Measurements from ENCODE around the gene PRKAG2. TPM values are rescaled to one million over a fixed set of nuclear protein-coding genes. Genes with fewer than 3 reads are reported as not detected.

The PRKAG2 gene
- total and polyA plus RNA-seq, 2 of the 8 experiments (the other 6 are each of a cell fraction or from before 2014, with no cell fraction given), result 7.5 to 18.1 TPM

GRCh38 chr7:151768805-151769187, 108.1 kb downstream of the PRKAG2 start:
- Histone ChIP-seq H2AFZ (ENCODE audit: low read length) (no peak overlapping the region), H3K27me3 (replicated peaks in 1 of 4; ENCODE audit: control insufficient read depth in 3 of 4, extremely low read depth in 1 of 4, insufficient read depth in 3 of 4, low read length in 3 of 4) (peaks cover 0 to 2% (median 0%) of the 10 kb centered on the region in 4 experiments; a peak in 1 of 7 replicates), H3K56ac (replicated peaks; ENCODE audit: insufficient read length, low read depth, low read length) (no peak overlapping the region), H2BK12ac (ENCODE audit: low read depth, low read length) (no peak overlapping the region), H2BK120ac (replicated peaks; ENCODE audit: low read depth, low read length) (no peak overlapping the region), H4K8ac (ENCODE audit: extremely low read depth, insufficient read depth, low read length) (no peak overlapping the region), H3K4me2 (ENCODE audit: insufficient read depth in 1 of 2, low read depth in 2 of 2, low read length in 2 of 2) (no peak overlapping the region), H4K20me1 (replicated peaks in 1 of 2; ENCODE audit: control insufficient read depth in 1 of 2, insufficient read depth in 2 of 2, low read length in 2 of 2) (no peaks in the 10 kb centered on the region), H3K9me3 (ENCODE audit: insufficient read depth in 2 of 2, low read depth in 1 of 2, low read length in 1 of 2) (no peaks in the 10 kb centered on the region), H2BK5ac (ENCODE audit: low read depth, low read length) (no peak overlapping the region), H4K91ac (replicated peaks; ENCODE audit: insufficient read length, low read length) (no peak overlapping the region), H3K79me2 (ENCODE audit: control insufficient read depth in 1 of 2, insufficient read depth in 2 of 2, low read length in 2 of 2) (no peaks in the 10 kb centered on the region), H3K4me3 (ENCODE audit: extremely low read depth in 1 of 4, insufficient read depth in 2 of 4, low read depth in 3 of 4, low read length in 4 of 4) (no peak overlapping the region), H3K36me3 (ENCODE audit: control insufficient read depth in 2 of 4, insufficient read depth in 4 of 4, low read length in 3 of 4) (no peaks in the 10 kb centered on the region), H2BK15ac (ENCODE audit: low read length) (no peak overlapping the region), H3K23ac (ENCODE audit: insufficient read length) (no peak overlapping the region), H3K18ac (ENCODE audit: extremely low read depth, low read length) (no peak overlapping the region), H3K9ac (replicated peaks in 1 of 4; ENCODE audit: extremely low read depth in 1 of 4, low read depth in 3 of 4, low read length in 3 of 4) (no peak overlapping the region), H3K14ac (ENCODE audit: insufficient read length) (no peak overlapping the region), H2AK5ac (ENCODE audit: low read depth, low read length) (no peak overlapping the region), H3K27ac (ENCODE audit: low read depth, low read length) (no peak overlapping the region), H4K5ac (ENCODE audit: insufficient read length, low read depth, low read length) (no peak overlapping the region), H2BK20ac (ENCODE audit: low read length) (no peak overlapping the region), H3K23me2 (ENCODE audit: low read depth, low read length) (no peaks in the 10 kb centered on the region), H3K4me1 (replicated peaks in 1 of 4; ENCODE audit: control insufficient read depth in 3 of 4, insufficient read depth in 4 of 4, low read length in 3 of 4) (peaks cover 0 to 4% (median 0%) of the 10 kb centered on the region in 4 experiments; a peak in 1 of 7 replicates), H3K79me1 (ENCODE audit: low read depth, low read length) (no peaks in the 10 kb centered on the region), H3K4ac (replicated peaks; ENCODE audit: insufficient read length, low read depth, low read length) (no peak overlapping the region)
- TF ChIP-seq ASH2L (IDR thresholded peaks at IDR 0.05; ENCODE audit: low read length) (no peak), BRCA1 (IDR thresholded peaks at IDR 0.05; ENCODE audit: low read depth, low read length) (no peak), POU5F1 (IDR thresholded peaks at IDR 0.05; ENCODE audit: low read depth, low read length) (no peak), TEAD4 (IDR thresholded peaks at IDR 0.05; ENCODE audit: low read depth, low read length) (no peak), CREB1 (IDR thresholded peaks at IDR 0.05) (no peak), SUZ12 (IDR thresholded peaks at IDR 0.05; ENCODE audit: low read length) (no peak), E2F6 (IDR thresholded peaks at IDR 0.05) (no peak), RFX5 (IDR thresholded peaks at IDR 0.05; ENCODE audit: borderline replicate concordance, low read depth, low read length) (no peak), SIRT6 (IDR thresholded peaks at IDR 0.05; ENCODE audit: low read length) (no peak), ATF2 (IDR thresholded peaks at IDR 0.05; ENCODE audit: low read length) (no peak)
- FAIRE-seq, result no peak
- ChIA-PET POLR2A (ENCODE audit: partially characterized antibody) (no interaction called here), CTCF (ENCODE audit: partially characterized antibody) (interaction anchor here (0.7 to 2.9 kb wide), 6 partner anchors 8 to 454 kb away, joined by 3 to 14 read pairs (median 5); no protein-coding TSS in a partner anchor)
- WGBS, 2 experiments (ENCODE audit: extremely low coverage in 1 of 2, insufficient coverage in 1 of 2, insufficient read length in 1 of 2, insufficient replicate concordance in 2 of 2, low coverage in 1 of 2, low lambda C conversion rate in 2 of 2, missing lambda C conversion rate in 1 of 2), result 82% methylated on average over 1 of the region's 2 CpGs; no CpG with 5 or more reads in 1 of the 2 experiments
- DNase-seq (ENCODE audit: low read depth in 1 of 2, low spot score in 2 of 2), result no peak

Data from H1 (cell line).